HG03354 (cell line): Measurements from ENCODE around the gene MAN1A2.
"Not testable (repeated sequence)": the region's sequence is repeated elsewhere in the genome, so short reads cannot be mapped to it uniquely, and the experiment has no call there.

Source experiments
- ATAC-seq: cut with Tn5 transposase; IDR thresholded peaks from one replicate; pipeline ENCODE4 v1.9.1; 2021; ENCODE audit warnings: mild to moderate bottlenecking; ENCODE audit not compliant: unreplicated experiment, poor library complexity, severe bottlenecking

Gene MAN1A2

DNA sequence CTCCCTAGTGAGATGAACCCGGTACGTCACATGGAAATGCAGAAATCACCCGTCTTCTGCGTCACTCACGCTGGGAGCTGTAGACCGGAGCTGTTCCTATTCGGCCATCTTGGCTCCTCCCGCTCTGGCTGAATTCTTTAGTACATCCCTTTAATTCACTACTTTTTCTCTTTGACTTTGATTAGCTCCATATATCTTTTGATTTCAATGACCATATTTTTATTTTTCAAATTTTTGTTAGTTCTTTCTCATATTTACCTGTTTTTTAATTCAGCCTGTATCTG, 8.7 kb upstream of the MAN1A2 start:
- ATAC-seq = not testable (repeated sequence)

DNA sequence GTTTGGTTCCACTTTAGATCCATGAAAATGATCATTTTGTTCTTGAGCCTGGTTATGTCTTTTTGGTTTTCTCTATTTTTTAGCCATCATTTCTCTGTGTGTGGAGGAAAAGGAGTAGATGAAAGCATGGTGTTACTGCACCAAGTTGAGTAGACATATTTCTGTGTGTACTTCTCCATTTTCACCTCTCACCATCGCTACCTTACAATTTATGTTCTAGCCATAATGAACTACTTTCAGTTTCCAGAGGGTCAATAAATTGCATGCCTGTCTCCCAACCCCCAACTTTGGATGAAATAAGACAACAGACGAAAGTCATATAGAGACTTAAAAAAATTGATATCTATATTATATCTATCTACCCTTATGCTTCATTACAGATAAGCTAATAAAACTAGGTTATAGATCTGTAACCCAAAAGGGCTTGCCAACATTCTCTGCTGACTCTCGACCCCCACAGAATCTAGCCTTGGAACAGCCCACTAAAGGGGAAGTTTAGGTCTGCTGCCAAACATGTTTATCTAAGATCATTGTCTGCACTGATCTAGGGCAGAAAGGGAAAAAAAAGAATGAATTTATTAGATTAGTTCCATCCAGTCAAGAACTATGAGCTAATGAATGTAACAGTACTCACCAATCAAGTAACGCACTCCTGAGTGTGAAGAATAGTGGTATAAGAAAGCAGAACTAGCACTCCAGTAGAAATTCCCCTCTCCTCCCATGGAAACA, 7.5 kb upstream of the MAN1A2 start:
- ATAC-seq = no peak

DNA sequence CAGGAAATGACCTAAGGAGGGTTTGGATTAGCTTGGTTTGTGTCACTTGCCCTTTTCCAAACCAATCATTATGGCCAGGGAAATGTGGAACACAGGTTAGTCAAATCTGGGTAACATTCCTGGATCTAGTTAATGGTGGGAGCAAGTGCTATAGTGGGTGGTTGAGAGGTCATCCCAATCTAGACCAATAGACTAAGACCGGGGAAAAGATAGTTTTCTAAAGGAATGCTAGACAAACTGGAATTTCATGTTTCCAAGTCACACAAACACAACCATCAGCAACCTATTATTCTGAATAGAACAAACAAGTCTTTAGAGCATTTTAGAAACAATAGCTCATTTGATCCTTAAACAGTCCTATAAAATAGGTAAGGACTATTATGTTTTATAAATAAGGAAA, 4.3 kb upstream of the MAN1A2 start:
- ATAC-seq = no peak

DNA sequence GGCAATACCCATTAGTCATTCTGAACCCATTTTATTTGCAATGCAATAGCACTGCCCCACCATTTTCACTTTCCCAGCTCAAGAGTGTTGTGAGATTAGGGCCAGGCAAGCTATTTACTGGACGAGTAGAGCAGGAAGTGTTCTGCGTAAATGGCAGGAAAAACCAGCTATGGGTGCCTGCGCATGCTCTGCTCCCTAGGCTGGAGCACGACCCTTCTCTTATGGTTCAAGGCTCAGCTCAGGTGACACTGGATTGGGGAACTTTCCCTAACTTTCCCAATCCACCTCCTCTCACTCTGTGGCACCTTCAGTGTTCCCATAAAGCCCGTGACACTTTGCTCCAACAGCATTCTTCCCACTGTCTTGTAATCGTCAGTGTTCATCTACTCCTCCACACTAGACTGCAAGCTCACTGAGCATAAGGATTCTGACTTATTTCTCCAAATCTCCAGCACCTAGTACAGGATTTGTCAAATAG, 3.6 kb upstream of the MAN1A2 start:
- no peak for ATAC-seq

DNA sequence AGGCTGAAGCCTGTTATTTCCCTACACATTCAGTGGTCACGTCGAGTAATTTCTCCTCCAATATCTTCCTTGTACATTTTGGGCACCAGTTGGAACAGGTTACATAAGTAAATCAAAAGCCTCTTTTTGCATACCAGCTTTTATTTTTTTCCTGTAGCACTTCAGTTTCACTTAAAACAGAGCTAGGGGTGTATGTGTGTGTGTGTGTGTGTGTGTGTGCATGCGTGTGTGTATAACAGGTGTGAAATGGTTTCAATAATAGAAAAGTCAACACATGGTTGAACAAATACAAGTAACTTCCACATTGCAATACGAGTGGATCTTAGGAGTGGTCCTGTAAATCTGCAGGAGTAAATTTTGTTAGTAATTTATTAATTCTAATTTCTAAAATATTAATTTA, 3.0 kb upstream of the MAN1A2 start:
- no peak for ATAC-seq

DNA sequence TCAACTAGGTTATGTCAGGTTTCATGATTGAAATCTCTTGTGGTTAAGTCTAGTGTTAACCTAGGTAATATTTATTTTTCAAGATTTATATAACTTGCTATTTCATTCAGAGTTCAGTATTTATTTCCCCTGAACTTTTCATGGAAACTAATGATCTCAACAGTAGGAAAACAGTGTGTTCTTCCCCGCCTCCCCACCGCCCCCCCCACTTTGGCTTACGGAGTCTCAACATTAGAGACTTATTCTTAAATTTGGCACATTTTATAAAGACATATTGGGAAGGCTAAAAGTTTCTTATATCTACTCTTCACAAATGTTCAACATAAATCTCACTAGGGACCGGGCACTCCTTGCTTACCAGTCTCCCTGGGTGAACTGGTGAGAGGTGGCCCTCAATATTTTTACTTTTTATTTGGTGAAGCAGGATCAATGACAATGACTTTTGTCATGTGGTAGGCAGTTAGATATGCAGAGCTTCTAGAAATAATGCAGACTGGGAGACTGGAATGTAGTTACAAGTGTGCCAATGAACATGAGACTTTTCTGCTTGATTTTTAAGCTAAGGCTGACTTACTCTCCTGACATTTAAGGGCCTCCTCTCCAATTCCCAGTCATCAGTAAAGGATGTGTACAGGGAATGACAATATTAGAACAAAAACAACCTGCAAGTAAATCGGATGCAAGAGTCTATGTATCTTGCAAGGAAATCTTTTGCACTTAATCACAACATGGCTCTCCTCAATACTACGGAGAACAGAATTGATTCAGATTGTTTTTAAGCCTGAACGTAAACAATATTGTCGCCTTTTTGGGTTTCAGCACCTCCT, 1.7 kb upstream of the MAN1A2 start:
- ATAC-seq = no peak

DNA sequence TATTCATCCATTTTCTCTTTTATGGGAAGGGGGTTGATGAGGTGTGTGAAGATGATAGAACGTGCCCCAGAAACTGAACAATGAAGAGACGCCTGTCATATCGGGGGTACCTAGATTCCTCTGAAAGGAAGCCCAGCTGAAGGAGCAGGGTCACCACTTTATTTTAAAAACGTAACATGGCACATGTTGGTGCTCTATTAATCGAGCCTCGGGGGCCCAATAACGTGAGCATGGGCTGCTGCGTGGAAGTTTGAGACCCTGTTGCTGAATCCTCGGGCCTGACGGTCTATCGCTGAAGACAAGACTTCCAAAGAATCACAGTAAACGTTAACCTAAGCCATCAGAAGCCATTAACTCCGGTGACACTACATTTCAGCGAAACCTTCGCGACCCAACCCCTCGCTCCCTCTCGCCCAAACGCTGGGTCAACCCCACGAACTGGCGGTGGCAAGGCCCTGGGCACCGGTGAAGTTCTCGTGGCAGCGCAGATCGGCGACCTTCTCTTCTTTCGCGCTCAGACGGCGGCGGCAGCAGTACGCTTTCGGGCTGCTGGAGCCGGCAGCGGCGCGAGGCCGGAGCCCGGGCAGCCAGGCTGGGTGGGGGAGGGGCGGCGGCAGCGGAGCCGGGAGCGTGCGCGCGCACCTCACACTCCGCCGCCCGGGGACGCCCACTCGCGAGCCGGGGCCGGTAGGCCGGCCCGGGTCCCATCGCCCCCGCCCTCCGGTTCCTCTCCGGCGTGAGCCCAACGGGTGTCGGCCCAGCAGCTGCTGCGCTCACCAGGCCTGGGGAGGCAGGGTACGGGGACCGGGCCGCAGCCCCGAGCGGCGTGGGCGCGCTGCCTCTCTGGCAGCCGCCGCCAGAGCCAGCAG, 838 bp upstream of the MAN1A2 start:
- peak; percentile 50 for ATAC-seq

DNA sequence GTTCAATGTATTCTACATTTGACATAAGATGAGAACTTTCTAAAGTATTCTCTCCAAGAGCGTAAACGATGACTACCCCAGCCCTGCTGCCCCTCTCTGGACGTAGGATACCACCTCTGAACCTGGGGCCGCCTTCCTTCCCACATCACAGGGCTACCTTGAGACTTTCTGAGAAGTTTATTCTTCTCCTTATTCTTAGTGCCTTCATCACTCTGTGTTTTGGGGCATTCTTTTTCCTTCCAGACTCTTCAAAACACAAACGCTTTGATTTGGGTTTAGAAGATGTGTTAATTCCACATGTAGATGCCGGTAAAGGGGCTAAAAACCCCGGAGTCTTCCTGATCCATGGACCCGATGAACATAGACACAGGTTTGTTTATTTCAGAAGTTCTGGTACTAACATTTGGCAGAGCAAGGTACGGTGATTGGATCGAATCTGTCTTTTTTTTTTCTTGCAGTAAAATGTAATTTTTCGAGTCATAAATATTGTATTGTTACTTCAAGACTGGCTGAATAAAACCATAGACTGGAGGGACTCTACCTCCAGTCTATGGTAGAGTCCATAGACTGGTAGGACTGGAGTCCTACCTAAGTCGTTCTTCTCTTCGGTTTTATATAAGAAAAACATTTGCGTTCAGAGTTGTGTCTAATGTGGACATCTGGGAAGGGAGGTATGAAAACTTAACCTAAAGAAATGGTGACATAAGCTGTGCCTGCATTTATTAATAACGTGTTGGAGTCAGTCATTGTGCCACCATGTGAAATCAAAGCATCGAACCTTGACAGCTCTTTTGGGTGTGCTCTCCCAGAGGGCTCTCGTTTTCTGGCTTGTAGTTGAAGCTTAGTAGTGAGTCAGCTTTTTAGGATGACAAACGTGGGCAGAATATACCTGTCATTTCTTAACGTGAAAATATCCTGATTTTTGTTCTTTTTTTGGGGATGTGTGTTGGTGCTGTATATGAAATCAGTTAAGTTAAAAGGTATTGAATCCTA, 1.2 kb downstream of the MAN1A2 start:
- ATAC-seq = peak; percentile 20

DNA sequence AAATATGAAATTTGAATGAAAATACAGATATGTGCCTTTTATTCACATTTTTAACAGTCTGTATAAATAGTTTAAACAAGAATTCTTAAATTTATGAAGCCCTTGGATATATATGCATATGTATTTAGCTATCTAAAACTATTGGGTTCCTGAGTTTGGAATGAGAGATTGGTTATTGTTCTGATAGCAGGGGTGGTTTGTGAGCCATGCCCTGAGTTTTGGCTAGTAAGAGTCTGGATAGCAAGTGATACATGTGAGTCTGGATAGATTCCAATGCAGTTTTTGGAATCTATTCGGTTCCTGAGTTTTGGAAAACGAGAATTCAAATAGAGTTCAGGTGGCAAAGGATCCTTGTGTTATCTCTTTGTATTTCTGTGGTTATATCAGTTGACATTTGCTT, 2.8 kb downstream of the MAN1A2 start:
- ATAC-seq = no peak

DNA sequence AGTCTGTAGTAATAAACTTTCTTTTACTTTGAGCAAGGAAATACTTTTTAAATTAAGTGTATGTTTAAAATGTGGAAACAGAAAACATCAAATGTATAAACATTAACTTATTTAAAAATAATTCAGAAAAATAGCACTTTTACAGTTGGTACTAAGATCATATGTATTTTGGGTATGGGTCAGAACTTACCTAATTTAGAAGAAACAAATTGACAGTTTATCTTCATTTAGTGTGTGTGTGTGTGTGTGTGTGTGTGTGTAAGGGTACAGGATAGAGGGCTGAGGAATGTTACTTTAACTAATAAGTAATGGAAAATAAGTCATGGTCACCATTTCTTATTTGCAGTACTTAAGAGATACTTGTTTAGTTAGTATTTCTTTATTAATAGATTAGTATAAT, 3.3 kb downstream of the MAN1A2 start:
- ATAC-seq = no peak

DNA sequence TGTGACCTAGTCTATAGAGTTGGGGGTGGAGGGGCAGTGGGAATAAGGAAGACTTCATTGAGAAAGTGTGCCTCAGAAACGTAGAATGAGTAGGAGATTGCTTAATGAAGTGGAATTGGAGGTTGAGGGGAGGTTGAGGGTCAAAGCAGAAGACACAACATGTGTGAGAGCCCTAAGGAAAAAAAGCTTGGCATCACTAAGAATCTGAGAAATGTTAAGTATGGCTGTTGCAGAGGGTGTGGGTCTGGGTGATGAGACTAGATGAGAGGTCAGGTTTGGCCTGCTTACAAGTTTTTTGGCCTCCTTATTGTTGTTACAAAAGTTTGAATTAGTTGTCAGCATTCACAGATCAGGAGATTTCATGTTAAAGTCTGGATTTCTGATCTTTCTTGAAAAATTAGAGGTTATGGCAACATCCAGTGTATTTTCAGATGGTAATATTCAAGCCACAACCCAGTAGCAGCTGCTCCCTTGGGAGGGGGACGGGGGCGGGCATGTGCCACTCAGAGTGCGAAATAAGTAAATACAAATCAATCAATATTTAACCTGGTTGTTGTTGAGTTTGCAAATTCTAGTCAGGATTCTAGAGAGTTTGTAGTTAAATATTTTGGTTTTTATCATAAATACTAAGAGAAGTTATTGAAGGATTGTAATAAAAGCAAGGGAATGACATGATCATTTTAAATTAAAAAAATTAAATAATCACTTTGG, 4.3 kb downstream of the MAN1A2 start:
- no peak for ATAC-seq

DNA sequence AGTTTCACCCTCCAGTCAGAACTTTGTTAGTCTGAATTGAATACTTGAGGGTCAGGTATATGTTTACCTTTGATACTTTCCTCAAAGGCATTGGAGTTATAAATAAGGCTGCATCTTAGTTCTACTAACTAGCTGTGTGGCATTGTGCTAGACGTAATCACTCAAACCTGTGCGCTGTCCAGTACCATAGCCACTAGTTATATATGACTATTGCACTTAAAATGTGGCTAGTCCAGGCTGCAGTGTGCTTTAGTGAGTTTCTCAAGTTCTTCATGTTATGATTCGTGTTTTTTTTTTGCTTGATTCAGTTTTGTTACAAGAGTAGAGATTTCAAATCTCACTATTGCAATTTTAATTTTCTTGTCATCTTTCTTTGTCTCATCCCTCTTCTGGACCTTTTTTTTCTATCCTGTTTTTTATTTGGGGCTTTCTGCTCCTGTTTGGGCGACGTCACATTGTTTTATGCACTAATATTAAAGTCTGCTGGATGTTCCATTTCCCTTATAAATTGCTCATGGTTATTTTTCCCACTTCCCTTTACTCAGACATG, 5.7 kb downstream of the MAN1A2 start:
- ATAC-seq = no peak

DNA sequence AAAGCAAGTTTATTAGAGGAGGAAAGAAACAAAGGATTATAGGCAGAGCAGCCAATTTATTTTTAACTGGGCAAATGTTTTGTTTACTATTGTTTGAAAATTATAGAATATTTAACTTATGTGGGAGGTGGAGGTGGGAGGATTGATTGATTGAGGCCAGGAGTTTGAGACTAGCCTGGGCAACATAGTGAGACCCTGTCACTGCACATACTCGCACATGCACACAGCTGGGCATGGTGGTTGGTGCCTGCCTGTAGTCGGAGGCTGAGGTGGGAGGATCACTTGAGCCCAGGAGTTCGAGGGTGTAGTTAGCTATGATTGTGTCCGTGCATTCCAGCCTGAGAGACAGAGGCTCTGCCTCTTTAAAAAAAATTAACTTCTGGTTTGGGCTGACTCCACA, 6.7 kb downstream of the MAN1A2 start:
- no peak for ATAC-seq

DNA sequence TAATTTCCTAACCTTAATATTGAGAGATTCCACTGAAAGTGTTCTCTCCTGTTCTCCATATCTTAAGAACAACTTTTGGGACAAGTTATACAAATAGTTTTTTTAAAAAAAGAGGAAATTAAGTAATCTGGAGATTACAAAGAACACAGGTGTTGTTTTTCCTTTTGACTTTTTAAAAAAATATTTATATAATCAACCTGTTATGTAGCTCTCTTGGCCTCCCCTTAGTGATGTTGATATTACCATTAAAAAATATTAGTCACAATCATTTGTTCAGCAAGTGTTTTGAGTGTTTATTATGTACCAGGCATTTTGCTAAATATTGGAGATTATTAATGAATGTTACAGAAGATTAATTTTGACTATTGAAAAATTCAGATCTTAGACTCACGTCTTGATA, 8.1 kb downstream of the MAN1A2 start:
- no peak for ATAC-seq

DNA sequence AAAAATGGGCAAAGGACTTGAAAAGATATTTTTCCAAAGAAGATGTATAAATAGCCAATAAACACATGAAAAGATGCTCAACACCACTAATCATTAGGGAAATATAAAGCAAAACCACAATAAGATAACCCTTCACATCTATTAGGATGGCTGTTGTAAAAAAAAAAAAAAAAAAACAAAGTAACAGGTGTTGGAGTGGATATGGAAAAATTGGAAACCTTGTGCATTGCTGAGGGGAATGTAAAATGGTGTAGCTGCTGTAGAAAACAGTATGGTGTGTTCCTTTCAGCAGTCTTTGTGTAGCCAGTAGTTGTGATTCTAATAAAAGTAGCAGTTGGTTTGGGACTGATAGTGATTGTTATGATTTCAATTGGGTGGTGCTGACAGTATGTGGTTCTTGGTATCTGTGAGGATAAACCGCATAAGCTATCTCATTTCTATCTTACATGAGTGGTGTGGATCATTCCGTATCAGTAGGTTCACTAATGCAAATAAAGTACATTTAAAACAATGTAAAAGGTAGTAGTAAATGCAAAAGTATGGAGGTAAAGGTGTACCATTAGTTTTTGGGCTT, 19.9 kb downstream of the MAN1A2 start:
- ATAC-seq = no peak

DNA sequence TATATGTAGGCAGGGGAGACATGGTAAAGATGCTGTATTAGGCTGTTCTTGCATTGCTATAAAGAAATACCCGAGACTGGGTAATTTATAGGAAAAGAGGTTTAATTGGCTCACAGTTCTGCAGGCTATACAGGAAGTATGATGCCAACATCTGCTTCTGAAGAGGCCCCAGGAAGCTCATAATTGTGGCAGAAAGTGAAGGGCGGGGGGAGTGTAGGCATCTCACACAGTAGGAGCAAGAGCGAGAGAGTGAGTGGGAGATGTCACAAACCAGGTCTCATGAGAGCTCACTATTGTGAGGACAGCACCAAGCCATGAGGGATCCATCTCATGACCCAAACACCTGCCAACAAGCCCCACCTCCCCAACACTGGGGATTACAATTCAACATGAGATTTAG, 21.1 kb downstream of the MAN1A2 start:
- no peak for ATAC-seq

DNA sequence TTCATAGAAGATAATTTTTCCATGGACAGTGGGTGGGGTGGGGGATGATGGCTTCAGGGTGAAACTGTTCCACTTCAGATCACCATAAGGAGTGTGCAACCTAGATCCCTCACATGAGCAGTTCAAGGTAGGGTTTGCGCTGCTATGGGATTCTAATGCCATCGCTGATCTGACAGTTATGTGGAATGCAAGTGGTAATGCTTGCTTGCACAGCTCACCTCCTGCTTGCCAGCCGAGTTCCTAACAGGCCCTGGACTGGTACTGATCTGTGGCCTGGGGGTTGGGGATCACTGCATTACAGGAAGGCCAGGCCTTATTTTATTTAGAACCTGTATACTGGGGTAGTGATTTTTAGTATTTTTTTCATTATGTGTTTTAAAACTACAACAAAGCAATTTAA, 22.0 kb downstream of the MAN1A2 start:
- ATAC-seq = no peak

DNA sequence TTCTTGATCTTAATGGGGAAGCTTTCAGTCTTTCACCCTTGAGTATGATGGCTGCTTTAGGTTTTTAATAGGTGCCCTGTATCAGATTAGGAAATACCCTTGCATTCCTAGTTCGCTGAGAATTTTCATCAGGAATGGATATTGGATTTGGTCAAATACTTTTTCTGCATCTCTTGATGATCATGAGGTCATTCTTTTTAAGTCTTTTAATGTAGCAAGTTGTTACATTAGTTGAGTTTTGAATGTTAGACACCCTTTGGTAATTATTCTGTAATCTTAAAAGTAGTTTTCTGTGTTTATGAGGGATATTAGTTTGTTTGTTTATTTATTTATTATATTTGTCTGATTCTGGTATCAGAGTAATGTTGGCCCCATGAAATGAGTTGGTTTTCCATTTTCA, 22.5 kb downstream of the MAN1A2 start:
- no peak for ATAC-seq
